C4-2B (cell line): ENCODE data around the gene MPV17L.
"Not testable (repeated sequence)": the region's sequence is repeated elsewhere in the genome, so short reads cannot be mapped to it uniquely, and the experiment has no call there.

ENCODE experiments used
- CTCF ChIP-seq: fragments of 450-650 bp; conservative IDR thresholded peaks from 2 replicates; pipeline ENCODE4 v1.5.1; 2017; ENCODE audit warnings: mild to moderate bottlenecking
- ZFX ChIP-seq: fragments of 450-650 bp; IDR thresholded peaks from 2 replicates; pipeline ENCODE4 v1.6.1; 2017

GRCh38 chr16:15389916-15390315 is 5.6 kb upstream of the MPV17L start:
- TF ChIP-seq CTCF, ZFX: not testable (repeated sequence)
